Bronchial epithelial cell (primary cell): Measurements from ENCODE around the gene P3H2. TPM values are rescaled to one million over a fixed set of nuclear protein-coding genes. Genes with fewer than 3 reads are reported as not detected.

Experiments
- DNase-seq: peaks from one replicate; pipeline ENCODE4 v3.0.0-alpha.2; 2010; ENCODE audit warnings: low read depth
- FAIRE-seq: peaks from 2 replicates; lab custom pipeline; 2011; peaks lifted over from hg19 to GRCh38; lab: Jason Lieb, UNC
- H3K27me3 ChIP-seq: 2 replicates; pipeline ENCODE4 v1.5.1; 2011; ENCODE audit warnings: low read length; ENCODE audit not compliant: control insufficient read depth, insufficient read depth
- H3K36me3 ChIP-seq: 2 replicates; pipeline ENCODE4 v1.5.1; 2011; ENCODE audit warnings: low read length; ENCODE audit not compliant: control insufficient read depth, insufficient read depth
- H3K4me3 ChIP-seq: 2 replicates; pipeline ENCODE4 v1.5.1; 2011; ENCODE audit warnings: mild to moderate bottlenecking, low read depth, low read length, control low read depth
- CTCF ChIP-seq: IDR thresholded peaks from 2 replicates; pipeline ENCODE4 v1.5.1; 2011; ENCODE audit warnings: mild to moderate bottlenecking, moderate library complexity, low read length, control low read depth, inconsistent platforms; ENCODE audit not compliant: insufficient read depth, severe bottlenecking
- total RNA-seq: library from RNA; depleted of rRNA; stranded (reverse); fragments of >200 nt; gene quantifications from 2 replicates; pipeline ENCODE4 v1.2.1, GENCODE V29; 2014

Gene P3H2
- total RNA-seq, 1 donor from 2014 or later: 7.6 TPM

- Histone ChIP-seq H3K36me3 (no peaks in the 10 kb centered on the region), H3K4me3 (no peak overlapping the region), H3K27me3 (no peaks in the 10 kb centered on the region)
- FAIRE-seq (no peak), DNase-seq (no peak)
- TF ChIP-seq CTCF: no peak
Observed at GRCh38 chr3:190109441-190109840, 11.3 kb downstream of the P3H2 start.

GRCh38 chr3:190108804-190109203 lies 11.9 kb downstream of the P3H2 start:
- no peak for TF ChIP-seq CTCF
- Histone ChIP-seq H3K36me3 (no peaks in the 10 kb centered on the region), H3K27me3 (no peaks in the 10 kb centered on the region), H3K4me3 (no peak overlapping the region)
- FAIRE-seq (no peak), DNase-seq (no peak)

GRCh38 chr3:190105876-190106275 lies 14.8 kb downstream of the P3H2 start:
- FAIRE-seq: no peak
- Histone ChIP-seq H3K27me3 (no peaks in the 10 kb centered on the region), H3K4me3 (no peak overlapping the region), H3K36me3 (no peaks in the 10 kb centered on the region)
- TF ChIP-seq CTCF: no peak
- DNase-seq: no peak

- no peak for TF ChIP-seq CTCF
- no peak for DNase-seq
- Histone ChIP-seq H3K36me3 (no peaks in the 10 kb centered on the region), H3K4me3 (no peak overlapping the region), H3K27me3 (no peaks in the 10 kb centered on the region)
- FAIRE-seq: no peak
Observed at GRCh38 chr3:190101320-190102011, 19.2 kb downstream of the P3H2 start.

GRCh38 chr3:190099099-190099498 lies 21.6 kb downstream of the P3H2 start:
- Histone ChIP-seq H3K27me3 (no peaks in the 10 kb centered on the region), H3K4me3 (no peak overlapping the region), H3K36me3 (no peaks in the 10 kb centered on the region)
- DNase-seq (no peak), FAIRE-seq (no peak)
- no peak for TF ChIP-seq CTCF

- Histone ChIP-seq H3K27me3 (no peaks in the 10 kb centered on the region), H3K36me3 (no peaks in the 10 kb centered on the region), H3K4me3 (no peak overlapping the region)
- no peak for TF ChIP-seq CTCF
- FAIRE-seq (no peak), DNase-seq (no peak)
Observed at GRCh38 chr3:190097617-190098016, 23.1 kb downstream of the P3H2 start.
